AG09319 (cell line): ENCODE measurements around the gene TRIM2.
A peak's percentile ranks its signal among the peaks of the same experiment; 100 is the strongest.

Source experiments
- DNase-seq: peaks from one replicate; pipeline ENCODE4 v3.0.0-alpha.2; 2010; ENCODE audit warnings: low read depth; ENCODE audit errors: extremely low read depth
- CTCF ChIP-seq: IDR thresholded peaks from 2 replicates; pipeline ENCODE4 v1.5.1; 2011; ENCODE audit warnings: low read depth, mild to moderate bottlenecking, inconsistent platforms, low read length, moderate library complexity

The TRIM2 gene

DNA sequence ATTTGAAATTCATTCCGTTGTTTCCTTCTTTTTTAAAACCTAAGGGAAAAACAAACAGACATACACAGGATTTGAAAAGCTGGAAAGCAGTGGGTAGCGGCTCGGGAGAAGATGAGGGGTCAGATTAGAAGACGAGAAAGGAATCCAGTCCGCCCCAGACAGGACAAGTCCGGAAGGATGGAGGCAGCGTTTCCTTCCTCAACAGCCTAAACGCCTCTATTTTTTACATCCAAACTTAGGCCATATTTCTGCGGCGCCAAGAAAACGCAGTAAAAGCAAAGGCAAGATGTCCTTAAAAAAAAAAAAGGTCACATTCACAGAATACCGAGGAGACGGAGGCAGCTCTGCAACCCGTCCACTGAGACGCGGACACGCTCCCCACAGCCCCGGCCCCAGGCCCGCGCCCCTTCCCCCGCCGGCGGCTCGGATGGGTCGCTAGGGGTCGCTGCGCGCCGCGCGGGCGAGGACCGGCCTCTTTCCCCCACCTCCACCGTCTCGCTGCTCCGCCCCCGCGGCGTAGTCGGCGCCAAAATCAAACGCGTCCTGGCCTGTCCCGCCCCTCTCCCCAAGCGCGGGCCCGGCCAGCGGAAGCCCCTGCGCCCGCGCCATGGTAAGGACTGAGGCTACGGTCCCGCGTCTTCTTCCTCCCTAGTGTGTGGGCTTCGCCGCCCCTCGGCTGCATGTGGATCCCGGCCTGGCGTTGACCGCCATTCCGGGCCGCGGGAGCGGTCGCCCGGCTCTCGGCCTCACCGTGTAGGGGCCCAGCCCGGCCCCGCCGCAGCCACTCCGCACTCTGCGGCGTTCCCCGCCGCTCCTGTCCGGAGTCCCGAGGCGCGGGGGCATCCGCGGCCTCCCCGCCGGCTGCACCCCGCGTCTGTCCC lies 140.1 kb downstream of the TRIM2 start, which contains the start of gene MND1:
MND1 (plus strand) TSS at position 558 of the 881 bp plus-strand sequence; CDS start at position 608, 50 bp downstream.
- TF ChIP-seq CTCF, result peak; percentile 50
- DNase-seq, result no peak

DNA sequence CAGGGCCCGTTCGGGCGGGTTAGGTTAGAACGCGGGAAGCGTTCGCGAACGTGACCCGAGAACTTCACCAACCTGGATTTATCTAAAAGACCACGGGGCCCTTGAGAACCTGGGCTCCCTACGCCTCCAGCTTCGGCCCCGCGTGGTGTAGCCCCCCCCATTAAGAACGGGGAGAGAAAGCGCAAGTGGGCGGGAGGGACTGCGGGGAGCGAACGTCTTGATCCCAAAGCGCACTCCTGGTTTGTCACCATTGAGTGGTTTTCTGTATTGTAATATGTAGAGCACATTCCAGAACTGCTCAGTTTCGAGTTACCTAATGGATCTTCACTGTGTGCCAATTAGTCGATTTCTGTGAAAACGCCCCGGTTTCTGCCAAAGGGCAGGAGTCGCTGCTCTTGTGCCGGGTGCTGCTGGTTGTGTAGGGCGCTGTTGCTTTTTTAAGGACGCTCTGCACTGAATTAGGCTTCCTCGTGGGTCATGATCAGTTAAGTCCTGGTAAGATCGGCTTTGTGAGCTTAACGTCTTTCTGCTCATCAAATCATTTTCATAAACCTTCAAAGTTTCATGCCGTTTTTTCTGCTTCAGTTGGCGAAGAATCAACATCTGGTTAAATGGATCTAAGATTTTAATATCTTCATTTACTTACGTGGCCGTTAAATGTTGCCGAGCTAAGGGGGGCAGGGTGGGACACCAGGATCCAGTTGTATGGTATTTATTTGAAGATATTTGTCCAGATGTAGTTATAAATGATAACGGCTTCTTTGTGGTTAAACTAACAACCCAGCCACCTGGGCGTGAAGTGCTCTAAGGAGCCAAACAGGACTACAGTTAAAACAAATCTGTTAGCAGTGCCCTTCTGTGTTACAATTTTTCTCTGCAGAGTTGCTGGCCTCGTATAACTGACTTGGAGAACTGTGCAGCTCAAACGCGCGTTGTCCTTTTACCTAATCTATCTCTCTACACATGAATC lies 141.1 kb downstream of the TRIM2 start:
- peak; percentile 22 for TF ChIP-seq CTCF
- DNase-seq, result peak; percentile 32

DNA sequence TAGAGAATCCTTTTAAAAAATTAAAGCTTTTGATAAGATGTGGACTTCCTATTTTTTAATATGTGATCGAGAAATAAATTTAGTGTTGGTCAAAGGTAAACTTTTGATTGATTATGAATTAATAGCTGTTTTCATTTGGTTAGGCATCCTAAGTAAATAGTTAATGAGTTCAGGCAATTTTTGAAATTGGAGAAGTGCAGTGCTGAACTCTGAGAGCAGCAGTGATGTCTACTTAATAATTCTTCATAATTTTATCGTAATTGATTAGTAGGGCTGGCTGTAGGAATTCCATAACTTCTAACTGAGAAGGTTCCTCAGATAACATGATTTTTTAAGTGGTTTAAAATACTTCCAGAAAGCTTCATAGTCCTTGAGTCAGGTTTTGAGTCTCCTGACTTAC lies 141.8 kb downstream of the TRIM2 start:
- DNase-seq, result no peak
- TF ChIP-seq CTCF, result no peak

DNA sequence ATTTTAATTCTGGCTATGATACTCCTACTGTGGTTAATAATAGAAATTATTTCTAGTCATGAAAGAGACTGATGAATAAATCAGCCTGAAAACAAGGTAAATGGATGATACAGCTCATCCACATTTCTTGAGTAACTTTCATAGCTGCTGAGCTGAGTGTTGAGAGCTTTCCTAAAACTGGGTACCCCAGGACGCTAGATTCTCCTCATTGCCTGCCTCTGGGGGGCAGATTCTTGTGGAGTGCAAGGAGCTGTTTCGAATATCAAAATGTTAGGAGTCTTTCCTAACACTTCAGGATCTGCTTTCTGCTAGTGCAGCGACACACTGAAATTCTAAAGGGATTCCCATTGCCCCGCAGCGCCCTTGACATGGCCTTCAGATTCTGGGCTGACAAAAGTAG lies 142.3 kb downstream of the TRIM2 start:
- DNase-seq, result no peak

GRCh38 chr4:153347117-153347516 lies 142.9 kb downstream of the TRIM2 start:
- DNase-seq, result no peak
- TF ChIP-seq CTCF, result no peak

More for the DNA sequence above, 142.3 kb downstream of the TRIM2 start:
- peak; percentile 20 for TF ChIP-seq CTCF

DNA sequence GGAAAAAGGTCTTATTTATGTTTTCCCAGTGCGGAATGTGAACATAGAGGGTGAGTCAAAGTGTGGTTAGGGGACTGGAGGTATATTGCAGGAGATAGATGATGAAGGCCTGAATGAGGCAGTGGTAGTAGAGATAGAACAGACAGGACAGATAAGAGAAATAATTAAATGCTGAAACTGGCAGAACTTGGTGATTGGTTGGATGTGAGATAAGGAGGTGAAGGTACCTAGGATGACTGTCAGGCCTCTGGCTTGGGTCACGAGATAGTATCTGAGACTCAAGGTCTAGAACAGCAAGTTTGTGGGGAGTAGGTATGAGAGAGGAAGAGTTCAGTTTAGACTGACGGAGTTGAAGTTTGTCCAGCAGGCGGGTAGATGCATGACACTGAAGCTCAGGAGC lies 143.8 kb downstream of the TRIM2 start:
- no peak for TF ChIP-seq CTCF
- DNase-seq, result no peak
